LNCAP (cell line): Measurements from ENCODE around the gene ERN1.
A peak's percentile ranks its signal among the peaks of the same experiment; 100 is the strongest.

Experiments
- CTCF ChIP-seq: fragments of 450-650 bp; IDR thresholded peaks from 2 replicates; pipeline ENCODE4 v1.5.1; 2017; ENCODE audit warnings: mild to moderate bottlenecking

The ERN1 gene

GRCh38 chr17:64070213-64070612 is 59.7 kb downstream of the ERN1 start:
- no peak for TF ChIP-seq CTCF

GRCh38 chr17:64069143-64069542 is 60.8 kb downstream of the ERN1 start:
- TF ChIP-seq CTCF, result no peak

DNA sequence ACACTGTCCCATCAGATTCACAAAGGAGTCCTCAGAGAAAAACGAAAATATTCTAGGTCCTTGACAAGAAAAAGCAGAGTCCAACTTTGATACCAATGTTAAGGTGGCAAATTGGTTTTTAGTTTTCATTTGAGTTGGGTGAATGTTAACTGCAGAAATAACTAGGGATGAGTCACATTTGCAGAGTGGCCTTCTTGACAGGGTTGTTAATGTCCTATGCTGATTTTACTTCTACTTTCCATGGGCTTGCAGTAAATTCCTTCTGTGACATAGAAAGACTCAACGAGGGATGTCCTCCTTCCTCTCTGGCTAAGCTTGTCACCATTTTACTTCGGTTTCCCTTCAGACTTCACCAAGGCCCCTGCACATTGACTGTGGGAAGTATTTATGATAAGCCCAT is 62.3 kb downstream of the ERN1 start:
- TF ChIP-seq CTCF, result no peak

DNA sequence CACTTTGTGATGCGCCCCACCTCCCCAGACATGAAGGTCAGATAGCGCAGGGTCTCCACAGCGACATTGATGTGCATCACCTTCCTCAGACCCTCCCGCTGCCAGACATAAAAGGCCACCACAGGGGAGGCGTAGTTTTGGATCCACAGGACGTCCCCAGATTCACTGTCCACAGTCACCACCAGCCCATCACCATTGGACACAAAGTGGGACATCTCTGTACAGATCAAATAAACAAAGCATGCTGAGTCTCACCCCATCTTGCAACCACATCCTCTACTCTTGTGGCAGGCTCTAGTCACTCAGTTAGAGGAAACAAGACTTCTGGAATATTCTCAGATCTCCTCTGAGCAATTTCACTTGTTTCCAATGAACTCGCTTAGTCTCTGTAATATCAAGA is 63.2 kb downstream of the ERN1 start:
- no peak for TF ChIP-seq CTCF

GRCh38 chr17:64065161-64065560 is 64.8 kb downstream of the ERN1 start:
- no peak for TF ChIP-seq CTCF

DNA sequence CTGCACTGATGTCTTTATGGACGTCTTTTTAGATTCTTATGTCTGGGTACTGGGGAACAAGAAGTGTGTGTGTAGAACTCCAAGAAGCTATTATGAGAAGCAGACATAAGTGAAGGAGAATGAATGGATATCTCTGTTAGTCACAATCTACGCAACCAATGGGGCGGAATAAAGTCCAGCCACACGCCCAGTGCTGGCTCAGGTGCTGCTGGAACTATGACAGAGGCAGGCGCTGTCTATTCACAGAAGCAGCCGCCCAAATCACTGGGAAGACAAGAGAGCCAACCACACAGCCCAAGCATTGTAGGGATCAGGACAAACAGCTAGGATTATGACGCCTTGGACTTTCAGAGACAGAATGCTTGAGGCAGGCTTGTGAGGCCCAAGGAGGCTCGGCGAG is 65.6 kb downstream of the ERN1 start:
- TF ChIP-seq CTCF, result no peak

GRCh38 chr17:64063766-64064224 is 66.1 kb downstream of the ERN1 start:
- peak; percentile 55 for TF ChIP-seq CTCF

GRCh38 chr17:64063088-64063487 is 66.9 kb downstream of the ERN1 start:
- TF ChIP-seq CTCF, result no peak
